Osteoblast (primary cell): ENCODE results near the gene MYO18B. TPM values are rescaled to one million over a fixed set of nuclear protein-coding genes. Genes with fewer than 3 reads are reported as not detected.

Experiments used
- DNase-seq: peaks from one replicate; pipeline ENCODE4 v3.0.0; 2011; ENCODE audit warnings: low spot score, mixed read lengths; ENCODE audit not compliant: insufficient read length; ENCODE audit errors: missing footprints
- H2AFZ ChIP-seq: 2 replicates; pipeline ENCODE4 v1.6.0; 2011; ENCODE audit warnings: mild to moderate bottlenecking, low read length
- H3K27ac ChIP-seq: 2 replicates; pipeline ENCODE4 v1.5.1; 2011; ENCODE audit warnings: mild to moderate bottlenecking, low read depth, low read length, moderate library complexity
- H3K27me3 ChIP-seq: 2 replicates; pipeline ENCODE4 v1.6.0; 2012; ENCODE audit warnings: mild to moderate bottlenecking, control low read depth, inconsistent platforms, low read length, moderate library complexity; ENCODE audit not compliant: insufficient read depth
- H3K36me3 ChIP-seq: 2 replicates; pipeline ENCODE4 v1.5.1; 2011; ENCODE audit warnings: mild to moderate bottlenecking, low read length, control low read depth, moderate library complexity; ENCODE audit not compliant: insufficient read depth
- H3K4me1 ChIP-seq: 2 replicates; pipeline ENCODE4 v1.5.1; 2011; ENCODE audit warnings: mild to moderate bottlenecking, low read length, control low read depth, moderate library complexity; ENCODE audit not compliant: insufficient read depth
- H3K4me2 ChIP-seq: 2 replicates; pipeline ENCODE4 v1.6.0; 2011; ENCODE audit warnings: mild to moderate bottlenecking, low read length; ENCODE audit not compliant: insufficient read depth
- H3K4me3 ChIP-seq: fragments of 200-600 bp; sonication (generic); 3 replicates; pipeline ENCODE4 v1.5.1; 2012; ENCODE audit warnings: mild to moderate bottlenecking, low read length, inconsistent platforms; ENCODE audit not compliant: insufficient read depth
- H3K79me2 ChIP-seq: 2 replicates; pipeline ENCODE4 v1.6.0; 2012; ENCODE audit warnings: mild to moderate bottlenecking, low read length, control low read depth, inconsistent platforms; ENCODE audit not compliant: insufficient read depth
- H3K9me3 ChIP-seq: 2 replicates; pipeline ENCODE4 v1.5.1; 2011; ENCODE audit warnings: low read depth, low read length, control low read depth
- H4K20me1 ChIP-seq: 2 replicates; pipeline ENCODE4 v1.6.0; 2012; ENCODE audit warnings: mild to moderate bottlenecking, low read length, control low read depth; ENCODE audit not compliant: insufficient read depth
- total RNA-seq: library from RNA; depleted of rRNA; stranded (reverse); fragments of >200 nt; gene quantifications from 2 replicates; pipeline ENCODE4 v1.2.3, GENCODE V29; 2012
- TF ChIP-seq, protein P1 (sequence below): IDR thresholded peaks from 2 replicates; pipeline ENCODE4 v1.5.1; 2011; ENCODE audit warnings: mild to moderate bottlenecking, low read depth, low read length, moderate library complexity; ENCODE audit errors: extremely low read depth

MYO18B gene
- total RNA-seq, 1 donor = under 0.01 TPM

- Histone ChIP-seq H4K20me1 (no peaks in the 10 kb centered on the region), H3K27ac (no peak overlapping the region), H3K4me3 (no peak overlapping the region), H3K9me3 (peaks cover 2% of the 10 kb centered on the region), H3K4me2 (no peak overlapping the region), H3K27me3 (peaks cover 4% of the 10 kb centered on the region), H3K4me1 (no peaks in the 10 kb centered on the region), H3K79me2 (no peaks in the 10 kb centered on the region), H2AFZ (no peak overlapping the region), H3K36me3 (no peaks in the 10 kb centered on the region)
- TF ChIP-seq, protein P1, sequence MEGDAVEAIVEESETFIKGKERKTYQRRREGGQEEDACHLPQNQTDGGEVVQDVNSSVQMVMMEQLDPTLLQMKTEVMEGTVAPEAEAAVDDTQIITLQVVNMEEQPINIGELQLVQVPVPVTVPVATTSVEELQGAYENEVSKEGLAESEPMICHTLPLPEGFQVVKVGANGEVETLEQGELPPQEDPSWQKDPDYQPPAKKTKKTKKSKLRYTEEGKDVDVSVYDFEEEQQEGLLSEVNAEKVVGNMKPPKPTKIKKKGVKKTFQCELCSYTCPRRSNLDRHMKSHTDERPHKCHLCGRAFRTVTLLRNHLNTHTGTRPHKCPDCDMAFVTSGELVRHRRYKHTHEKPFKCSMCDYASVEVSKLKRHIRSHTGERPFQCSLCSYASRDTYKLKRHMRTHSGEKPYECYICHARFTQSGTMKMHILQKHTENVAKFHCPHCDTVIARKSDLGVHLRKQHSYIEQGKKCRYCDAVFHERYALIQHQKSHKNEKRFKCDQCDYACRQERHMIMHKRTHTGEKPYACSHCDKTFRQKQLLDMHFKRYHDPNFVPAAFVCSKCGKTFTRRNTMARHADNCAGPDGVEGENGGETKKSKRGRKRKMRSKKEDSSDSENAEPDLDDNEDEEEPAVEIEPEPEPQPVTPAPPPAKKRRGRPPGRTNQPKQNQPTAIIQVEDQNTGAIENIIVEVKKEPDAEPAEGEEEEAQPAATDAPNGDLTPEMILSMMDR = no peak
- no peak for DNase-seq
These were observed 200.9 kb downstream of the MYO18B start for GRCh38 chr22:25942856-25943411.

DNA sequence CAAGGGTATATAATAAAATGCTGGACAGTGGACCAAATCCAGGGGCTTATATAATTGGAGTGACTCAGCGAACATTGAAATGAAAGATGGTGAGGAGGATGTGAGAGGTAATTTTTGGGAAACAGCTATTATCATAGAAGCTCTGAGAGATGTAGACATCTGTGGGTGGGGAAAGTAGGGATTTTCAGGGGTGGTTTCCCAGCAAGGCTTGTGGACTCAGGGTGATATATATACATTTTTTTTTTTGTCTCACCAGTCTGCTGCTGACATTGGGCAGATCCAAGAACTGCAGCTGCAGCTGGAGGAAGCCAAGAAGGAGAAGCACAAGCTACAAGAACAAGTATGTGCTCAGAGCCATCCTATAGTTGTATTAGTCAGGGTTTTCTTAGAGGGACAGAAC lies 208.1 kb downstream of the MYO18B start:
- DNase-seq = no peak
- TF ChIP-seq, protein P1 = no peak
- no peak overlapping the region for H3K4me2 ChIP-seq
- no peak overlapping the region for H3K4me3 ChIP-seq
- H3K79me2 ChIP-seq = no peaks in the 10 kb centered on the region
- no peaks in the 10 kb centered on the region for H4K20me1 ChIP-seq
- H3K36me3 ChIP-seq = no peaks in the 10 kb centered on the region
- no peak overlapping the region for H2AFZ ChIP-seq
- peaks cover 2% of the 10 kb centered on the region for H3K9me3 ChIP-seq
- no peak overlapping the region for H3K27ac ChIP-seq
- H3K4me1 ChIP-seq = no peaks in the 10 kb centered on the region
- H3K27me3 ChIP-seq = no peaks in the 10 kb centered on the region

GRCh38 chr22:25953276-25953675 lies 211.3 kb downstream of the MYO18B start:
- Histone ChIP-seq H4K20me1 (no peaks in the 10 kb centered on the region), H3K79me2 (no peaks in the 10 kb centered on the region), H3K9me3 (no peaks in the 10 kb centered on the region), H3K27ac (no peak overlapping the region), H3K36me3 (no peaks in the 10 kb centered on the region), H2AFZ (no peak overlapping the region), H3K4me1 (no peaks in the 10 kb centered on the region), H3K4me3 (no peak overlapping the region), H3K27me3 (no peaks in the 10 kb centered on the region), H3K4me2 (no peak overlapping the region)
- TF ChIP-seq, protein P1 = no peak
- no peak for DNase-seq

DNA sequence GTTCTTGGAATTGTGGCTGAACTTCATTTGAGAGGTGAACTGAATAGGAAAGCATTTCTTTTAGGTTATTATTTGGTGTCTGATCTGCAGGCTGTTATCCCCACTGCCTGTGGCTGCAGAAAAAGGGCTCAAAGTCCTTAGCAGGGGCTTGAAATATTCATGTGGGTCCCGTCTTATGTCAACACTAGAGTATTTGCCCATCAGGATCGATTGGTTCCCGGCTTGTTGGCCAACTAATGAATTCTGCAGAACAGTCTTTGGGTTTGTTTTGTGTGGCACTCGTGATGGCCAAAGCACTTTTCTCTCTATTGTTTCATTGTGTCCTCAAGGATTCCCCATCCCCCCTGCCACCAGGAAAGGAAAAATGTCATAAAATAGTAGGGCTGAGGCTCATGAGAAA lies 211.9 kb downstream of the MYO18B start:
- Histone ChIP-seq H4K20me1 (no peaks in the 10 kb centered on the region), H2AFZ (no peak overlapping the region), H3K27ac (no peak overlapping the region), H3K4me2 (no peak overlapping the region), H3K79me2 (no peaks in the 10 kb centered on the region), H3K9me3 (no peaks in the 10 kb centered on the region), H3K36me3 (no peaks in the 10 kb centered on the region), H3K4me3 (no peak overlapping the region), H3K27me3 (no peaks in the 10 kb centered on the region), H3K4me1 (no peaks in the 10 kb centered on the region)
- no peak for DNase-seq
- TF ChIP-seq, protein P1 = no peak
